Stimulated activated naive CD4-positive, alpha-beta T cell treated with Interleukin-2 at 50 U/mL for 16 hours (primary cell): ENCODE measurements around the gene NFXL1.

ENCODE experiments used
- DNase-seq: peaks from one replicate; lab custom pipeline; 2025; lab: John Stamatoyannopoulos, UW

The NFXL1 gene

DNA sequence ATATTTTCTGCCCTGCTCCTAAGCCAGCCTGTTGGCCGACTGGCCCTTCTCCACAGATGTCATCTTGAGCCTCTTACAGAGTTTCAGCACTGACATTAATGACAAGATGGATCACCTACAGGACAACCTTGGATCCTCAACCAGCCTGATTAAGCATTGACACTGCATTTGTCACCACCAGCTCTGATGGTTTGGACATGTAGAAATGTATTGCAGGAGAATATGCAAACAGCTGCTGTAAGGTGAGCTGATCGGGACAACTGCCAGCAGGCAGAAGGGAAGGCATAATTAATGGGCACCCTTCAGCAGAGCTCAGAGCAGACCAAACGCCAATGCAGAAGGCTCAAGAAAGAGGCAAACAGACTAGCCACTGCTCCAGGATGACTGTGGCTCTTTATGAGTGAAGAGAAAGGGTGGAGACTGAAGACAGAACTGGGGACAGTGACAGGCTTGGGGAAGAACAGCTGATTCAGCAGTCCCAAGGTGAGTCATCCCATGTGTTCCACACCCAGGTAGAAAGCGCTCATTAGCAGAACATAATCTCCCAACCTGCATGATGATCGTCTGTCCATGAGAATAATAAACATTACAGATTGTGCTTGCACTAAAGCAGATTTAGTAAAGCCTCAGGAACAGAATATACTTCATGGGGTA lies 83.2 kb downstream of the NFXL1 start:
- no peak for DNase-seq

- no peak for DNase-seq
These were observed 83.9 kb downstream of the NFXL1 start for GRCh38 chr4:47830265-47831025.

GRCh38 chr4:47829438-47829837 lies 84.9 kb downstream of the NFXL1 start:
- DNase-seq: no peak

DNA sequence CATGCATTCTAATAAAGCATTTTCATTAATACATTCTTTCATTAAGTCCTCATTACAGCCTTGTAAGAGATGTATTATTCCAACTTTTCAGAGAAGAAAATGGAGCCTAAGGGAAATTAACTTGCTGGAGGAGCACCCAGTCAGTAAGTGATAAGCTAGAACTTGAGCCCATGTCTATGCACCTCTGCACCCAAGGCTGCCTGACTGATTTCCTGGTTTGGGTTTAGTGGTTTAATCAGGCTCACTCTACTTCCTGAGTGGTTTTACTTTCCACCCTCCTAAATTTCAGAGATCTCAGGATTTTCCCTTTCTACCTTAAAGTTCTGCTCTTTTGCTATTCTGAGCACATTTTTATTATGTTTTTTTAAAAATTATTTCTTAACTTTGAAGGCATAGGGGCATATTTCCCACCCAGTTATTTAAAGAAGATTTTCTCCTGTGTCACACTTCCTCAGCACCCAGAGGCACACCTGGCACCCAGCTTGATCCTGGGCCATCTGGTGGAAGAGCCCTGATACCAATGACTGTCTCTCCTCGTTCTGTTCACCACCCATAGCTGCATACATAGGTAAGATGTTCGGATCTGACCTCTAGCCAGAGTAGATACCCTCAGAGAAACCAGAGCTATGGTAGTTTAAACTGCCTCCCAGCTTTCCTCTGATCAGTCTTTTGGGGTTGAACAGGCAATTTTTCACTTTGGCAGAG lies 86.9 kb downstream of the NFXL1 start:
- DNase-seq: no peak

DNA sequence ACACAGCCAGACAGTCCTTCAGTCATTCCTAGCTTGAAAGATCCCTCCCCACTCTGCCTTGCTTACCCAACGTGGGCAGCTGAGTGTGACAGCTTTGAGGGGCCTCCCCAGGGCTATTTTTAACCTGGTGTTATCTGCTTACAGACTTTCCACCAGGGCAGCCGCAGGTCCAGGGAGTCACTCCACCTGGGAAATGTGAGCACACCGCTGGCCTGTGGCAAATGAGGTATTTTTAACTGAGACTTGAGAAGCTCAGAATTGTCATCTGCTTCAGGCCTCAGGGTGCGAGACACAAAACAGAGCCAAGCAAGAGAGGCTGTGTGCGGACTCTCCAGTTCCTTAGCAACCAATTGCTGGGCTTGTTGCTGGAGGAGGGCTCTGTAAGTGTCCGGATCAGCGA lies 89.5 kb downstream of the NFXL1 start:
- DNase-seq: no peak

- DNase-seq: no peak
These were observed 95.2 kb downstream of the NFXL1 start for GRCh38 chr4:47819178-47819577.

DNA sequence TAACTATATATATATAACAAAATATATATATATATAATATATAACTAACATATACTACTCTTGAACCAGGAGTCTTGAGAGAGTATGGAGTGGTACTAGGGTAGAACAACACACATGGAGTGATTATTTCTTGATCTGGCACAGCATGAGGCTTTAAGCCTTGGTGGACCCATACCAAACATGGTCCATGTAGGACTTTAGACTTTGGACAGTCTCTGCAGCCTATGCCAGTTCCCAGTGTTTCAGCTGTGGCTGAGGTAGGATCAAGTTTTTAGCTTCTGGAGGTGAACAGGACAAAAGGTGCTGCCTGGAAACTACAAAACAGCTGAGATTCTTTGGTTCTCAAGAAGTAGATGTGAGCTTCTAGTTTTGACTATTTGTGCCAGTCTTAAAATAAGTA lies 97.1 kb downstream of the NFXL1 start:
- DNase-seq: no peak

- no peak for DNase-seq
These were observed 97.6 kb downstream of the NFXL1 start for GRCh38 chr4:47816748-47817147.

DNA sequence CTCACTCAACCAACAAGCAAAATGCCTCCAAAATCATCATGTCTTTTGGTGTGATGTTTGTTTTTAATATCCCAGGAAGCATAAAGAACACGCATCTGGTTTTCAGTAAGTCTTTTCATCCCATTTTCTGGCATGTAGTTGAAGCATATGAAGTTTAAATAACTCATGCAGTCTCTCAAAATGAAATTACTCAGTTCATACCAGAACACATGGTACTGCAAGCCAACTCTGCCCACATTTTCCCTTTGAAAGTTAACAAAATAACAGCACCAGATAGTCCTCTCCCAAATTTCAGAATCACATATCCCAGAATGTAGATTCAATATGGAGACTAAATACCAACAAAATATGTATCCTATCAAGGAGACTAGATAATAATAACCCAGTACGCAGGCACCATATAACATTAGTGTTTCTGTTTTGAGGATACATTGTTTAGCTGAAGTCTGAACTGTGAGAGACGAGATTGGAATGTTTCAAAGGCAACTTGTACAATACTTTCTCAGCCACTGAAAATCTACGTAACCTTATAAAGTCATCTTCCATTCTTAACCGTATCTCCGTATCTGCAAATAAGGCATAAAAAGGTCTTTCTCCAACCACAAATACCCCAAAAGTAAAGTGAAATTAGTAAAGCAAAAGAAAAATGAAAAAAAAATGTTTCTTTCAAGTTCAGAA lies 99.6 kb downstream of the NFXL1 start:
- DNase-seq: no peak

- no peak for DNase-seq
These were observed 104.7 kb downstream of the NFXL1 start for GRCh38 chr4:47809654-47810203.

- no peak for DNase-seq
These were observed 109.8 kb downstream of the NFXL1 start for GRCh38 chr4:47804598-47804997.

DNA sequence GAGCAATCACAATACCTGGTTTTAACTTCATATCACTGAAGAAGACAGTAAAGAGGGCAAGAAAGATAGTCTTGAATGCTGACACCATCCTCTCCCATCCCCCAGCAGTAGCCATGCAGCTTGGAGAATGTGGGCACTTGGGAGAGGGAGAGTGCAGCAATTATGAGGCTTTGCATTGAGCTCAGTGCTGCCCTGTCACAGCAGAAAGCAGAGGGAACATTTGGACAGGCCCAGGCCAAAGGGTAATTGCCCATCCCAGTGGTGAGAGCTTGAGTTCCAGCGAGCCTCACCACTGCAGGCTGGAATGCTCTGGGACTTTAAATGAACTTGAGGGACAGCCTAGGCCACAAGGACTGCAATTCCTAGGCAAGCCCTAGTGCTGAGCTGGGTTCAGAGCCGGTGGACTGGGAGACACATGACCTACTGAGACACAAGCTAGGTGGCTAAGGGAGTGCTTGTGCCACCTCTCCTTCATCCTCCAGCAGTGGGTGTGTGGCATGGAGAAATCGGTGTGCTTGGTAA lies 112.8 kb downstream of the NFXL1 start:
- no peak for DNase-seq

GRCh38 chr4:47798165-47798564 lies 116.2 kb downstream of the NFXL1 start:
- no peak for DNase-seq
